NCI-H2107 (cell line): ENCODE results near the gene C1orf115.
"Not testable (repeated sequence)": the region's sequence is repeated elsewhere in the genome, so short reads cannot be mapped to it uniquely, and the experiment has no call there.

Source experiments
- DNase-seq: peaks from one replicate; lab custom pipeline; 2025; lab: John Stamatoyannopoulos, UW

C1orf115 gene

GRCh38 chr1:220726634-220727033, 36.5 kb downstream of the C1orf115 start:
- DNase-seq = no peak

- no peak for DNase-seq
These were observed 37.4 kb downstream of the C1orf115 start for GRCh38 chr1:220727519-220727918.

- DNase-seq = no peak
These were observed 40.3 kb downstream of the C1orf115 start for GRCh38 chr1:220730486-220730885.

GRCh38 chr1:220732137-220732536, 42.0 kb downstream of the C1orf115 start:
- DNase-seq = no peak

GRCh38 chr1:220732621-220733020, 42.5 kb downstream of the C1orf115 start:
- no peak for DNase-seq

GRCh38 chr1:220733086-220733601, 43.0 kb downstream of the C1orf115 start:
- DNase-seq = peak; percentile 78

- no peak for DNase-seq
These were observed 44.6 kb downstream of the C1orf115 start for GRCh38 chr1:220734571-220735326.

- DNase-seq = not testable (repeated sequence)
These were observed 46.1 kb downstream of the C1orf115 start for GRCh38 chr1:220736283-220736682.

- DNase-seq = no peak
These were observed 51.2 kb downstream of the C1orf115 start for GRCh38 chr1:220741349-220741748.

GRCh38 chr1:220741825-220742224, 51.7 kb downstream of the C1orf115 start:
- DNase-seq = no peak

GRCh38 chr1:220742520-220742919, 52.4 kb downstream of the C1orf115 start:
- DNase-seq = no peak

- DNase-seq = no peak
These were observed 56.7 kb downstream of the C1orf115 start for GRCh38 chr1:220746851-220747250.

GRCh38 chr1:220747437-220748088, 57.4 kb downstream of the C1orf115 start:
- no peak for DNase-seq

- DNase-seq = peak; percentile 41
These were observed 58.1 kb downstream of the C1orf115 start, which contains the start of gene MTARC2 for GRCh38 chr1:220748089-220748934. TSS of gene MTARC2 (plus strand) at chr1:220748322. CDS start at chr1:220748532, 210 bp downstream.
